ENCODE measurements around the gene LHX3.

- TF ChIP-seq CTCF (IDR thresholded peaks at IDR 0.05 in 2 of 3, conservative IDR thresholded peaks at IDR 0.05 in 1 of 3; ENCODE audit: control insufficient read depth in 2 of 3, extremely low read depth in 1 of 3, insufficient read depth in 1 of 3, low read depth in 3 of 3, low read length in 3 of 3) (no peak), EZH2 (IDR thresholded peaks at IDR 0.05; ENCODE audit: borderline replicate concordance, control insufficient read depth, low read depth, low read length) (no peak), SRF (IDR thresholded peaks at IDR 0.05; ENCODE audit: low read depth in 2 of 2, low read length in 2 of 2) (no peak)
These were observed 8.4 kb downstream of the LHX3 start for GRCh38 chr9:136196404-136197083.

All from GM12878 (cell line).